ENCODE data around the gene ADISSP.
A peak's percentile ranks its signal among the peaks of the same experiment; 100 is the strongest.
"Not testable (repeated sequence)": the region's sequence is repeated elsewhere in the genome, so short reads cannot be mapped to it uniquely, and the experiment has no call there.

The ADISSP gene

DNA sequence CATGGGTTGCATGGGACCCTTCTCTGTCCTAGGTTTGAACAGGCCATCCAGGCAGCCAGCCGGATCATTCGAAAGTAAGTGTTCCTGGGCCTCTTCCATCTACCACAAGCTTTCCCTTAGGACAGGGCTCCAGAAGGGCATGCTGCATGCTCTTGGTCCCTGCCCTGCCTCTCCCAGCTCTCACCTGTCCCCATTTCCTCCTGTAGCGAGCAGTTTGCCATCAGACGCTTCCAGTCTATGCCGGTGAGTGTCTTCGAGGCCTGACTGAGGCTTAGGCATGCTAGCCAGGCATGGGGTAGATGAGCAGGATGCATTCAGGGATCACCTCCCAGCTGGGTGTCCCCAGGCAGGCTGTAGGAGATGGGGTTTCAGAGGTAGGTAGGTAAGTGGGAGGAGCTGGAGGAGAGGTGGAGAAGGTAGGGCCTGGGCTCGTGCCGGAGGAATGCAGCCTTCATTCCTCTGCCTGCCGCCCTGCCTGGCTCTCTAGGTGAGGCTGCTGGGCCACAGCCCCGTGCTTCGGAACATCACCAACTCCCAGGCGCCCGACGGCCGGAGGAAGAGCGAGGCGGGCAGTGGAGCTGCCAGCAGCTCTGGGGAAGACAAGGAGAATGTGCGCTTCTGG is 32.8 kb upstream of the ADISSP start:
- intact Hi-C loops (cut with DNase I) = no loop called here
- no peak for DNase-seq

DNA sequence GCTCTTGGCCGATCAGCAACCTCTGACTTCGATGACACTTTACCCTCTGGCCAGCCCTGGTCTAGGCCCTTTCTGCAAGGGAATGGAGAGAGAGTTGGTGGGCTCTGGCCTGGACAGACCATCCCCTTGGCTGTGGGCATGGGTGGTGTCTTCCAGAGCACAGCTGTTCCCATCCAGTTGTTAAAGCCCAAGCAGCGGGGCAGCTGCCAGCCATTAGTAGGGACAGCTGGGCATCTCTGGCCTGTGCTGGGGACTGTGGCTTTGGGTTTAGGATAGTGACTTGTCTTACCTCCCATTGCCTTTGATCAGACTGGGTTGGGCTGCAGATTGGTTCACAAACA is 31.3 kb upstream of the ADISSP start:
- peak in 3 of 42 donors; percentile 28 to 53 (median 52) for DNase-seq
- intact Hi-C loops (cut with DNase I) = no loop called here

DNA sequence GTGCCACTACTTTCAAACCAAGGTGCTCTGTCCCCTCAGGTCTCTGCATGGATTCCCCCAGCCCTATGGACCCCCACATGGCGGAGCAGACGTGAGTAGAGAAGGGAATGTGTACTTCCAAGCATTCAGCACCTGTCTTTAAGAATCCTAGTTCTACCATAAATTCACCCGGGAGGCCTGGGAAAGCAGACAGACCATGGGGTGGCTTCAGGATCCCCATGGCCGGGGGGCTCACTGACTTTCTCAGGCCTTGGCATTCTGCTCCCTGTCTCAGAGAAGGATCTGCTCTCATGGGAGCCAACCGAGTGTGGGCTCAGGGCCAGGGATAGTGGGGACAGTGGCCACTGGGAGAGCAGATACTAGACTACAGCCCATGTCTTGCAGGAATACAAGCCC is 30.8 kb upstream of the ADISSP start:
- intact Hi-C loops (cut with DNase I) = no loop called here

DNA sequence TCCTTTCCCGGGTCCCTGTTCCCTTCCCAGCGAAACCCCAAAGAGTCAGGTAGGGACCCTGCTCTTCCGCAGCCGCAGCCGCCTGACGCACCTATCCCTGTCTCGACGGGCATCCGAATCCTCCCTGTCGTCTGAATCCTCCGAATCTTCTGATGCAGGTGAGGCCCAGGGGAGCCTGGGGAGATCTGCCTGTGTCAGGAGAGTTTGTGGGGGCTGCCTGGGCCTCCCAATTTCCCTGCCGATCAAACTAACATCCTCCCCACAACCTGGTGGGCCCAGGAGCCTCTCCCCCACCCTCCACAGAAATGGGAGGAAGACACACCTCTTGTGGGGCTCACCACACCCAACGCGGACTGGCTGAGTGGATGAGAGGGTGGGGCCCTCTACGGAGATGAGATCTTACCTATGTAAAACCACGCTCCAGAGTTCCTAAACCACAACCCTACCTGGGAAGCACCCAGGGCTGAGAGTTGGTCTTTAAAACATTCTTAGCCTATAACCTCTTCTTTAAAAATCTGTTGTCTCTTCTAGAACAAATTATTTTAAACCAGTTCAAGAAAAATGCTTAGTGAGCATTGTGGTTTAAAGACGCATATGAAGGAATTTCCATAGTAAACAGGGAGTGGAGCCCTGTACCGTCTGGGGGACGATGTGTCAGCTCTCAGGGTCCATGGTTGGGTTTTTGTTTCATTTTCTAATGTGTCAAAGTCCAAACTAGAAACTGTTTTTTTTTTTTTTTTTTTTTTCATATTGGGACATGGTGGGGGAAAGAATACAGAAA is 30.2 kb upstream of the ADISSP start:
- intact Hi-C loops (cut with DNase I) = loop anchor here (2.0 kb wide), 1 partner anchor 13 kb away; no protein-coding TSS in a partner anchor
- DNase-seq = peak in 2 of 42 donors; percentile 41 to 64

More for the DNA sequence above, 30.8 kb upstream of the ADISSP start:
- peak in 22 of 42 donors; percentile 38 to 85 (median 63) for DNase-seq

DNA sequence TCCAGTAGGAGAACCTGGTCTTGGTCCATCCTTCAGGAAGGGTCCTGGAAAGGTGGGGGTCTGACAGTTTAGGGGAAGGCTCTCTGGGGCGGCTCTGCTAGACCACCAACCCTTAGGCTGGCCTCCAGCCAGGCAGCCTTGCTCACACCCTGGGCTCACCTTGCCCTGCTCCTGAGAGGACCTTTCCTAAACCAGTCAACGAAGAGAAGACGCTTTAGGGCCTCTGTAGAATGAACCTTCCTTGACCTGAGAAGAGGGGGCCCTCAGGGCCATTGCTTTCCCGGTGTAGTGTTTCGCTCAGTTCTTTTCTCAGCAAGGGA is 29.6 kb upstream of the ADISSP start:
- intact Hi-C loops (cut with DNase I) = loop anchor here (2.0 kb wide), 1 partner anchor 14 kb away; no protein-coding TSS in a partner anchor
- DNase-seq = no peak

DNA sequence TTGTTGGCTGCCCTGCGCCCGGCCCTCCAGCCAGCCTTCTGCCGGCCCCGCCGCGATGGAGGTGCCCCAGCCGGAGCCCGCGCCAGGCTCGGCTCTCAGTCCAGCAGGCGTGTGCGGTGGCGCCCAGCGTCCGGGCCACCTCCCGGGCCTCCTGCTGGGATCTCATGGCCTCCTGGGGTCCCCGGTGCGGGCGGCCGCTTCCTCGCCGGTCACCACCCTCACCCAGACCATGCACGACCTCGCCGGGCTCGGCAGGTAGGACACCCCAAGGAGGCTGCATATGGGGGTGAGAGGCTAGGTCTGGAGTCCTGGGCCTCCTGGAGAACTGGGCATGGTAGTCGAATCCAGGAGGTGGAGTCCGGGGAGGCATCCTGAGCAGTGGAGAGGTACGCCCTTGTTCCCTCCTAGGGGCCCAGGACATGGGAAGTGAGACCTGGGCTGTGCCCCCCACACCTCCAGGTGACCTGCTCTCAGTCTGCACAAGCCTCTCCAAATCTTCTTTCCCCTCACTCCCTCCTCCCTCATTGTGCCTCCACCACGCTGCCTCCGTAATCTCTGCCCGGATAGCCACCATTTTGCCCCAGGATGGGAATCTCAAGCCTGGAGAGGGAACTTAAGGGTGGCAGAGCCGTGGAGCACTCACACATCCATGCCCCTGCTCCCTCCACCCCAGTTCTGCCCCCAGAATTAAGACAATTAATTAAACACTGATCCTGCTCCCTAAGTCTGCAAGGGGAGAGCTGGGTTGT is 29.1 kb upstream of the ADISSP start:
- intact Hi-C loops (cut with DNase I) = loop anchor here (2.0 kb wide), 1 partner anchor 14 kb away; no protein-coding TSS in a partner anchor
- DNase-seq = peak in 1 of 42 donors; percentile 54

DNA sequence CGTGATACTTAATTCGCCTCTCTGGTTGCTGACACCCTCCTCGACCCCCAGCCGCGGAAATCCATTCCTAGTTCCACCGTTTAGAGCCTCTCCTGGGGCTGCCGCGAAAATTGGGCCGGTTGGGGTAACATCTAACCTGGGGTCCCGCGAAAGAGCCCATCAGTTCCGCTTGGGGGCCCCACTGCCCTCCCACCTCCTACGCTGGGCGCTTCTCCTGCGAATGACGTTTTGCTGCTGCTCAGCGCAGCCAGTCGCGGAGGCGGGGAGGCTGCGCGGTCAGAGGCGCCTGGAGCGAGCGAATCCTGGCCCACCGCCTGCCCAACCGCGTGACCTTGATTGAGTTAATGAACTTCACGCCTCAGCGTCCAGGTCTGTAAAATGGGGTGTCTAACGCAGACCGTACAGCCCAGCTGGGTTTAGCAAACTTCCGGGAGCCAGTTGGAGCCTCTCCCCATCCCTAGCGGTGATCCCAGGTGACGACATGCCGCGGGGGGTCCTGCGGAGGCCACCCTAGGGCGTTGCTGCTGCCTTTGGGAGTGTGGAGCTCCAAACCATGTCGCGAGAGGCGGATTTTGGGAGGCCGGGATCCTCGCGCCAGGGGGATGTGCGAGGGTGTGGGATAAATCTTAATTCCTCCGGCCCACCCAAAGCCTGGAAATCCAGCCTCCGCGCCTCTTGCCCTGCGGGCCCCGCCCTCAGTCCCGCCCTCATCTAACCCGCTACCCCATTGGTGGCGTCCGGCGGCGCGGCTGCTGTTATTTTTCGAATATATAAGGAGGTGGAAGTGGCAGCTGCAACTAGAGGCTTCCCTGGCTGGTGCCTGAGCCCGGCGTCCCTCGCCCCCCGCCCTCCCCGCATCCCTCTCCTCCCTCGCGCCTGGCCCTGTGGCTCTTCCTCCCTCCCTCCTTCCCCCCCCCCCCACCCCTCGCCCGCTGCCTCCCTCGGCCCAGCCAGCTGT is 28.2 kb upstream of the ADISSP start, which contains the start of gene CDC25B:
Gene CDC25B, plus strand, starts transcription at position 800 of the 958 bp plus-strand sequence. CDS start 222 bp downstream, outside the sequence.
- DNase-seq = peak; percentile 93 to 98 (median 96)
- intact Hi-C loops (cut with DNase I) = loop anchor here (2.0 kb wide), 1 partner anchor 15 kb away; no protein-coding TSS in a partner anchor

DNA sequence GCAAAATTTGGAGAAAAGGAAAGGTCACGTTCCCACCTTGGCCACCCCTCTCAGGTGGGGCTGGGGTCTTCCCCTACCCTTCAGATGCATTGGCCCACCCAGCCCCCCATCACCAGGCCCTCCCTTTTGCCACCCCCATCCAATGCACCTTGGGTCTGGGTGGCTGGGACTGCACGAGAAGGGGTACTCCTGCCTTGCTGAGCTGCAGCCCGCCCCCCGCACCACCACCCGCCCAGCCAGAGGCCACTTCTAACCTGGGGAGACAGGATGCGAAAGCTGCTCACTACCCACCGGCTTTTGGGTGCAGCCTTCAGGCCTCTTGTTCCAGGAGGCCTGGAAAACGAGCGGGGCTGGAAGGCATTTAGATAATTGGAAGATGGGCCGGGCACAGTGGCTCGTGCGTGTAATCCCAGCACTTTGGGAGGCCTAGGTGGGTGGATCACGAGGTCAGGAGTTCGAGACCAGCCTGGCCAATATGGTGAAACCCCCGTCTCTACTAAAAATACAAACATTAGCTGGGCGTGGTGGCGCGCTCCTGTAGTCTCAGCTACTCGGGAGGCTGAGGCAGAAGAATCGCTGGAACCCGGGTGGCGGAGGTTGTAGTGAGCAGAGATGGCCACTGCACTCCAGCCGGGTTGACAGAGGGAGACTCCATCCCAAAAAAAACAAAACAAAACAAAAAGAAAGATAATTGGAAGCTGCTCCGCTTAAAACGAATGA is 27.3 kb upstream of the ADISSP start:
- no peak for DNase-seq

DNA sequence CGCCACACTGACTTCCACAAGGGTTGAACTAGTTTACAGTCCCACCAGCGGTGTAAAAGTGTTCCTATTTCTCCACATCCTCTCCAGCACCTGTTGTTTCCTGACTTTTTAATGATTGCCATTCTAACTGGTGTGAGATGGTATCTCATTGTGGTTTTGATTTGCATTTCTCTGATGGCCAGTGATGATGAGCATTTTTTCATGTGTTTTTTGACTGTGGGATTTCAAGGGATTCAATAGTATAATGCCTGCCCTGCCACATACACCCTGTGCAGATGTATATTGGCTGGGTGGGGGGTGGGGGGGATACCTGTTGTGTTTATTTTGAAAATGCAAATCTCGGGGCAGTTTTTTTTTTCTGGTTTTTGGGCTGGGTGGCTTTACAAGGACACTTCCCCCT is 26.6 kb upstream of the ADISSP start:
- DNase-seq; intact Hi-C loops (cut with DNase I): not testable (repeated sequence)

More for the DNA sequence above, 27.3 kb upstream of the ADISSP start:
- intact Hi-C loops (cut with DNase I) = no loop called here

DNA sequence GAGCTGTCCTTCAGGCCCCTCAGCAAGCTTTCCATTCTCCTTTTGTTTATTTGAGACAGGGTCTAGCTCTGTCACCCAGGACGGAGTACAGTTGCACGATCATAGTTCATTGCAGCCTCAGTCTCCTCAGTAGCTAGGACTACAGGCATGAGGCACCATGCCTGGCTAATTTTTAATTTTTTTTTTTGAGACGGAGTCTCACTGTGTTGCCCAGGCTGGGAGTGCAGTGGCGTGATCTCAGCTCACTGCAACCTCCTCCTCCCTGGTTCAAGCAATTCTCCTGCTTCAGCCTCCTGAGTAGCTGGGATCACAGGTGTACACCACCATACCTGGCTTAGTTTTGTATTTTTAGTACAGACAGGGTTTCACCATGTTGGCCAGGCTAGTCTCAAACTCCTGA is 21.6 kb upstream of the ADISSP start:
- not testable (repeated sequence) for DNase-seq
- intact Hi-C loops (cut with DNase I) = loop anchor here (10.0 kb wide), 1 partner anchor 226 kb away; the partner anchor contains the start of gene RNF24

DNA sequence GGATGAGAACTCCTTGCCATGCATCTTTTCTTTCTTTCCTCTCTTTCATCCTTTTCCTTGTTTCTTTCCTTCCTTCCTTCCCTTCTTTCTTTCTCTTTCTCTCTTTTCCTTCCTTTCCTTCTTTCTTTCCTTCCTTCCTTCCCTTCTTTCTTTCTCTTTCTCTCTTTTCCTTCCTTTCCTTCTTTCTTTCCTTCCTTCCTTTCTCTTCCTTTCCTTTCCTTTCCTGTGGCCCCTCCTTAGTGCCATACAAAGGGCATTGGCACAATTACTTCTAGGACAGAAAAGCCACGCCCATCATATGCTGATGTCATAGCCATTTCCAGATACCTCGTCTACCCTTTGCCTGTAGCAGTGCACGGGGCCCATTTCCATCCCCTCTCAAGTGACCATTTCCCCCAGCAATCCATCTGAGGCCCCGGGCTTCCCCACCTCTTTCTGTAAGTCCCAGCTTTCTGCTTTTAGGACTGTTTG is 21.2 kb upstream of the ADISSP start:
- DNase-seq = no peak
- intact Hi-C loops (cut with DNase I) = loop anchor here (10.0 kb wide), 1 partner anchor 226 kb away; the partner anchor contains the start of gene RNF24

DNA sequence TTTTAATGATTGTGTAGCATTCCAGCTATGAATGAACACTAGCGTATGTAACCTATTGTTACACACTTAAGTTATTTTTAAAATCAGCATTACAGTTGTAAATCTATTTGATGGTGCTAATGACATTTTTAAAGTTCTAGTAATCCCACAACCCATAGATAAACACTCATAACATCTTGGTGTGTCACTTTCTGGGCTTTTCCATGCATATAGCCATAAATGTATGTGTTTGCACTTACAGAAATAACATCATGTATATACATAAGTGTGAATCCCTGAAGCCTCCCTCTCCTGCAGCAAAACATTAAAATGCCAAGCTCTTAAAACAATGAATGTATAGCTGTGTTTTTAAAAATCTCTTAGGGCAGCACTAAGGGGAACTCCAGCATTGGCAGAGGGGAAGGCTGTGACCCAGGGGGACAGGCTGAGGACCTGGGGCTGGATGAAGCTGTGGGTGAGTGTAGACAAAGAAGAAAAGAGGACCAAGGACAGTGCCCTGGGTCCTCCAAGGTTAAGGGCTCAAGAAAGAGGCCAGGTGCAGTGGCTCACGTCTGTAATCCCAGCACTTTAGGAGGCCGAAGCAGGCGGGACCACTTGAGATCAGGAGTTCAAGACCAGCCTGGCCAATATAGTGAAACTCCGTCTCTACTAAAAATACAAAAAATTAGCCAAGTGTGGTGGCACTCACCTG is 19.9 kb upstream of the ADISSP start:
- peak in 1 of 42 donors; percentile 40 for DNase-seq
- intact Hi-C loops (cut with DNase I) = loop anchor here (10.0 kb wide), 1 partner anchor 227 kb away; the partner anchor contains the start of gene RNF24

DNA sequence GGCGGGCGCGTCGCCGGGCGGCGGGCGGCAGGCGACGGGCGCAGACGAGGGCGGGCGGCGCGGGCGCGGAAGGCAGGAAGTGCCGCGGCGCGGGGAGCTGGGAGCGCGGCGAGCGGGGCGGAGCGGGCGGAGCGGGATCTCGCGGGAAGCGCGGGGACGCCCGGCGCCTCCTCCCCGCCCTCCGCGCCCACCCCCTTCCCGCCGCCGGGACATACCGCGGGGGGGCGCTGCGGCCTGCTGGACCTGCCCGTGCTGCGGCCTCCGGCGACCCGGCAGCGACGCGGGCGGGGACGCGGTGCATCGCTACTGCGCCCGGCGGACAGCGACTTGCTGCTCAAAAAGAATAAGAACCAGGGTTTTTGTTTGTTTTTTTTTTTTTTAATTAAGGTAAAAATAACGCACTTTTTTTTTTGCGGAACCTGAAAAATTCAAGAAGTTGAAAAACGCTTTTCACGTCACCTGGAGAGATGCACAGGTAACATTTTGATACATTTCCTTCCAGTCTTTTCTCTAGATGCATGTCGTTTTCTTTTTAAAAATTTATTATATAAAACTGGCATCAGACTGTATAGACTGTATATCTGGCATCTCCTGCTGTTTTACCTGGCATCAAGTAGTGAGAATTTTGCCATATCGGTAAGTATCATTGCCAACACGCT is 19.2 kb upstream of the ADISSP start, which contains the start of gene CENPB:
Gene CENPB, minus strand, starts transcription at position 76 of the 659 bp plus-strand sequence. CDS start 257 bp downstream, outside the sequence.
- DNase-seq = peak; percentile 74 to 96 (median 92)
- intact Hi-C loops (cut with DNase I) = loop anchor here (10.0 kb wide), 1 partner anchor 228 kb away; the partner anchor contains the start of gene RNF24

DNA sequence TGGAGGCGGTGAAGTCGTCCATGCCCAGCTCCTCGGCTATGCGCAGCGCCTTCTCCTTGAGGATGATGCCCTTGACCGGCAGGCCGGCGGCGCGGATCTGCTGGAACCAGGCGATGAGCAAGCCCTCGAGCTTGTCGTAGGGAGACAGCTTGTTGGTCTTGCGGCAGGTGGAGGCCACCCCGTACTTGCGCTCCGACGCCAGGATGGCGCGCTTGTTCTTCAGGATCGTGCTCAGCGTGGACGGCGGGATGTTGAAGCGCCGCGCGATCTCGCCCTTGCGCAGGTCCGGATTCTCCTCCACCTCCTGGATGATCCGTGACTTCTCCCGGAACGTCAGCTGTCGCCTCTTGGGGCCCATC is 18.6 kb upstream of the ADISSP start:
- intact Hi-C loops (cut with DNase I) = loop anchor here (10.0 kb wide), 1 partner anchor 229 kb away; the partner anchor contains the start of gene RNF24
- DNase-seq = peak in 31 of 42 donors; percentile 21 to 75 (median 55)

DNA sequence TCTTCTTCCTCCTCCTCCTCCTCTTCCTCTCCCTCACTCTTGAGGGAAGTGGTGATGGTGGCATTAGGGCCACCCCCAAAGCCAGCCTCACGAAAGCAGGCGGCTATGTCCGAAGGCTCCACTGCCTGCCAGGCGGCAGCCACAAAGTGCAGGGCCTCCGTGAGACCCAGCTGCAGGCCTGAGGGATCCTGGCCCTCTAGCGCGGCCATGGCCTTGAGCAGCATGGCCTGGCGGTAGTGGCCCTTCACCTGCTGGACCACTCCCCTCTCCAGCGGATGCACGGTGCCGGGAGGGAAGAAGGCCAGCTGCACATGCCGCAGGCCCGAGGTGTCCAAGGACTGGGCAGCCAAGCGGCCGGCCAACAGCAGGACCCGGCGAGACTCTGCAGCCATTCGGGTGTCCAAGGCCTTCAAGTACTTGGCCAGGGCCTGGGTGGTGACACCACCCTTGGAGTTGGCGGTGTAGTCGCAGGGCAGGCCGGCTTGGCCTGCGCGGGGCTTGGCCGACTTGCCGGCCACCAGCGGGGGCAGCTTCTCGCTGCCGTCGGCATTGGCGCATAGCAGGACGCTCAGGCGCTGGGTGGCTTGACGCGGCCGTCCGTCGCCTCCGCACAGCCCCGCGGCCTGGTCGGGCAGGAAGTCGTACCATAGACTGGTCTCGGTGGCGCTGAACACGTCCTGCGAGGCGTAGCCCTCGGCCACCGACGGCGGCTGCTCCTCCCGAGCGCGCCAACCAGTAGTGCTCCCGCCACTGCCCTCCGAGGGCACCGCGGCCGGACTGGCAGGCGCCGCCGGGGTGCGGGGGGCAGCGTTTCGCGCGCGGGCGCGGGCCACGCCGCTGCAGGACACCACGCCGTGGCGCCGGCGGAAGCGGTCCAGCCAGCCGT is 17.9 kb upstream of the ADISSP start:
- peak in 1 of 42 donors; percentile 42 for DNase-seq
- intact Hi-C loops (cut with DNase I) = loop anchor here (2.0 to 10.0 kb wide), 2 partner anchors 35 to 229 kb away; partner anchors contain the start of genes AP5S1 and RNF24
